BJ (cell line): ENCODE measurements around the gene RDH12. TPM values are rescaled to one million over a fixed set of nuclear protein-coding genes. Genes with fewer than 3 reads are reported as not detected.

Experiments used
- CTCF ChIA-PET: fragments of 350-600 bp; formaldehyde crosslinking; extraction: SDS; loops from one replicate; lab custom pipeline; 2021; ENCODE audit warnings: antibody characterized with exemption, inconsistent platforms; lab: Yijun Ruan, JAX
- POLR2A ChIA-PET: fragments of 300-600 bp; sonication (Branson Sonifier 250); formaldehyde crosslinking; extraction: SDS; loops from one replicate; lab custom pipeline; 2021; ENCODE audit warnings: antibody characterized with exemption; lab: Charles Lee
- DNase-seq: peaks from one replicate; pipeline ENCODE4 v3.0.0-alpha.2; 2011; ENCODE audit warnings: low read depth
- H3K27me3 ChIP-seq: 2 replicates; pipeline ENCODE4 v1.6.0; 2011; ENCODE audit warnings: low read length; ENCODE audit not compliant: control insufficient read depth, insufficient read depth
- H3K36me3 ChIP-seq: 2 replicates; pipeline ENCODE4 v1.5.1; 2011; ENCODE audit warnings: low read length; ENCODE audit not compliant: control insufficient read depth, insufficient read depth
- H3K4me3 ChIP-seq: 2 replicates; pipeline ENCODE4 v1.5.1; 2011; ENCODE audit warnings: low read depth, mild to moderate bottlenecking, control low read depth, low read length
- polyA plus RNA-seq: library from polyadenylated mRNA; depleted of rRNA; stranded (reverse); fragments of >200 nt; gene quantifications from 2 replicates; pipeline ENCODE4 v1.2.3, GENCODE V29; 2011
- TF ChIP-seq, protein P1 (sequence below): IDR thresholded peaks from 2 replicates; pipeline ENCODE4 v1.5.1; 2011; ENCODE audit warnings: low read depth, mild to moderate bottlenecking, control low read depth, inconsistent platforms, low read length, moderate library complexity; ENCODE audit not compliant: insufficient read depth

RDH12 gene
- polyA plus RNA-seq, 1 experiment: not detected

DNA sequence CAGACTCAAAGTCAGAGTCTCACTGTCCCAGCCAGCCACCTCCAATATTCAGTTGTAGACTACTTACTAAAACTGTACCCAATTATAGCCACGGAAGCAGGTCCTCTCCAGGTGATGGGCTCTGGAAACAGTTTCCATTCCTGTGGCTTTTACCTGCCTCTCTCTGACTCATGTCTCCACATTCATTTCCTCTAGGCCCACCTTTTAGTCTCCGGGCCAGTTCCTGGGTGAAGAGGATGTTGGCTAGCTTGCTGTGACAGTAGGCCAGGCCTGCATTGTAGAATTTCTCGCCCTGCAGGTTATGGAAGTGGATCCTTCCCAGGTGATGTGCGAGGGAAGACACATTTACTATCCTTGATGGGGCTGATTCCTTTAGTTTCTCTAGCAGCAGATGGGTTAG lies 11.7 kb upstream of the RDH12 start:
- CTCF ChIA-PET: interaction anchor here (0.6 kb wide), 1 partner anchor 104 kb away, joined by 4 read pairs; no protein-coding TSS in a partner anchor

DNA sequence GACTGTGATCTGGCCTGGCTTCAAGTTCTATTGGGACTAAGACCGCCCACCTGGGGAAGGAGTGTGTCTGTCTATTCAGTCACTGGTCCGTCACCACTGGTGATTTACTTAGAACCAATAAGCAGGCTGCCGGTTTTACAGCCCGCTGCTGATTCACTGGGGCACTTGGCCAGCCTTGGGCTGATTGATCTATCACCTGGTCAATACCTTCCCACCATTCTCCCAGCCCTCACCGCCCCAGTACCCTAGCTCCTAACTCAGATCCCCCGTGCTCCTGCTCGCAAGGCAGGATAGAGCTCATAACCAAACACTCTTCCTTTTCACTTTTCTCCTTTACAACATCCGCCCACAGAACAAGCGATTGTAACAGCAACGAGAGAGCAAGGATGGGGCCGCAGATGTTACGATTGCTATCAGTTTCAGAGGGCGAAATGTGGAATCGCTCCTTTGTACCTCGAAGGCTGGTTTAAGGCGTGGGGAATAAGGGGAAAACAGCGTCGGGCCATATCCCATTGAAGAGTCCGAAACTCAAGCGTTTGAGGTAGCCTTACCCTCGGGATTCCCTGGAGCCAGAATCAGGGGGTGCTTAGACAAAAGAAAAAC lies 6.8 kb upstream of the RDH12 start:
- ChIA-PET POLR2A (no interaction called here), CTCF (interaction anchor here (1.0 to 4.7 kb wide), 5 partner anchors 10 to 104 kb away, joined by 3 to 29 read pairs (median 4); no protein-coding TSS in a partner anchor)
- Histone ChIP-seq H3K4me3 (peak overlapping the region; percentile 64), H3K36me3 (peaks cover 4% of the 10 kb centered on the region), H3K27me3 (no peaks in the 10 kb centered on the region)
- DNase-seq: peak; percentile 51
- TF ChIP-seq, protein P1, sequence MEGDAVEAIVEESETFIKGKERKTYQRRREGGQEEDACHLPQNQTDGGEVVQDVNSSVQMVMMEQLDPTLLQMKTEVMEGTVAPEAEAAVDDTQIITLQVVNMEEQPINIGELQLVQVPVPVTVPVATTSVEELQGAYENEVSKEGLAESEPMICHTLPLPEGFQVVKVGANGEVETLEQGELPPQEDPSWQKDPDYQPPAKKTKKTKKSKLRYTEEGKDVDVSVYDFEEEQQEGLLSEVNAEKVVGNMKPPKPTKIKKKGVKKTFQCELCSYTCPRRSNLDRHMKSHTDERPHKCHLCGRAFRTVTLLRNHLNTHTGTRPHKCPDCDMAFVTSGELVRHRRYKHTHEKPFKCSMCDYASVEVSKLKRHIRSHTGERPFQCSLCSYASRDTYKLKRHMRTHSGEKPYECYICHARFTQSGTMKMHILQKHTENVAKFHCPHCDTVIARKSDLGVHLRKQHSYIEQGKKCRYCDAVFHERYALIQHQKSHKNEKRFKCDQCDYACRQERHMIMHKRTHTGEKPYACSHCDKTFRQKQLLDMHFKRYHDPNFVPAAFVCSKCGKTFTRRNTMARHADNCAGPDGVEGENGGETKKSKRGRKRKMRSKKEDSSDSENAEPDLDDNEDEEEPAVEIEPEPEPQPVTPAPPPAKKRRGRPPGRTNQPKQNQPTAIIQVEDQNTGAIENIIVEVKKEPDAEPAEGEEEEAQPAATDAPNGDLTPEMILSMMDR: no peak

More for the DNA sequence above, 11.7 kb upstream of the RDH12 start:
- POLR2A ChIA-PET: no interaction called here
- TF ChIP-seq, protein P1: no peak
- H3K36me3 ChIP-seq: peaks cover 17% of the 10 kb centered on the region
- H3K4me3 ChIP-seq: no peak overlapping the region
- no peak for DNase-seq
- no peaks in the 10 kb centered on the region for H3K27me3 ChIP-seq

DNA sequence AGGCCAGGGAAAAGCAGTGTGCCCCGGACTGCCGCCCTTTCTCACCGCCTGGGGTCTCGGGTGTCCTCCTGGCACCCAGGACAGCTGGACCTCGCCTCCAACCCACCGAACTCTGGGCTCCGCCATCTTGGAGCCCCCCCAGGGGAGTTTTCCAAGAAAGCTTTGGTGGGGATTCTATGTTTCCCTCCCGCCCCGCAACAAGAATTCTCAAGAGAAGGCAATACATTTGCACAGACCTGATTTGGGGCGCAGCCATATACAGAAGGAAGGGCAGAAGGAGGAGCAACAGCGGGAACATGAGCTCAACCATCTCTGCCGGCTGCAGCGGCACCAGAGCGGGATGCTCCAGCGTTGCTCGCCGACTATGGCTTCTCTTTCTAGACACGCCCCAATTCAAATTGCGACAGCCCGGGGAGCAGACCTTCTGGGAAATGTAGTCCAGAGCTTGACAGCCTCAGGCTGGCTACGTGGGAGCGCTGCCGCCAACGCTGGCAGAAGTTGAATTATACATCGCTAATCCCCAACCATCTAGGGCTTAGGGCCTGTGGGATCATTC lies 6.2 kb upstream of the RDH12 start, which contains the start of gene RDH11:
RDH11 (minus strand) TSS at position 371 of the 556 bp plus-strand sequence; CDS start at position 310, 61 bp downstream.
- ChIA-PET CTCF (interaction anchor here (1.0 to 4.7 kb wide), 5 partner anchors 9 to 104 kb away, joined by 3 to 29 read pairs (median 4); no protein-coding TSS in a partner anchor), POLR2A (no interaction called here)
- DNase-seq: peak; percentile 48
- TF ChIP-seq, protein P1: no peak
- Histone ChIP-seq H3K4me3 (peak within 1 kb of the TSS; percentile 64), H3K36me3 (no peaks in the 10 kb centered on the region; the same call in 1 of the 2 replicates), H3K27me3 (no peaks in the 10 kb centered on the region)

DNA sequence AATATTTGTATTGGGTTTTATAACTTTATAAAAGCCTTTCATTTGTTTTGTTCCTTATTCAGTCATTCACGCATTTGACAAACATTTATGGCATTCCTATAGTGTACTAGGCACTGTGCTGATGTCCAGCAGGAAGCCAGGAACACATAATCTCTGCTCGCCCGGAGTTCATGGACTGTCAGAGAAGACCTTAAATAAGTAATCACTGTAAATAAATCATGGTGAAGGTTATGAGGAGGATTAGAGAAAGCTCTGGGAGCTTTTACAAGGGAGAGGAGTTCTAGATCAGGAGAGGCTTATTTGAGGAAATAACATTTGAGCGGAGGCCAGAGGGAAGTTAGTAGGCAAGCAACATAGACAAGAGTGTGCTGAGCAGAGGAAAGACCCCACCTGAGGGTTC lies 4.7 kb upstream of the RDH12 start:
- TF ChIP-seq, protein P1: no peak
- DNase-seq: no peak
- H3K4me3 ChIP-seq: no peak overlapping the region
- no peaks in the 10 kb centered on the region for H3K27me3 ChIP-seq
- ChIA-PET POLR2A (no interaction called here), CTCF (no interaction called here)
- no peaks in the 10 kb centered on the region for H3K36me3 ChIP-seq

DNA sequence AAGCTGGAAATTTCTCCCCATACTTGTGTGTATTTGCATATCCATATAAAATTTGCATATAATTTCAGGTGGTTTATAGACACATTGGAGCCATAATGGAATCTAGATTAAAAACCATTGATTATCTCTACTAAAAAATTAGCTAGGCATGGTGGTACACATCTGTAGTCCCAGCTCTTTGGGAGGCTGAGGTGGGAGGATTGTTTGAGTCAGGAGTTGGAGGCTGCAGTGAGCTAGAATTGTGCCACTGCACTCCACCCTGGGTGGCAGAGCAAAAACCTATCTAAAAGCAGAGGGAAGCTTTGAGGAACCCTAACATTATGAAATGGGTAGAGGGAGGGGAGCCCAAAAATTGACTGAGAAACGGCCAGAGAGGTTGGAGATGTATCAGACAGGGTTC lies 3.5 kb upstream of the RDH12 start:
- Histone ChIP-seq H3K4me3 (no peak overlapping the region), H3K27me3 (no peaks in the 10 kb centered on the region), H3K36me3 (no peaks in the 10 kb centered on the region)
- DNase-seq: no peak
- TF ChIP-seq, protein P1: no peak
- ChIA-PET POLR2A (no interaction called here), CTCF (interaction anchor here (1.5 to 1.6 kb wide), 2 partner anchors 114 to 127 kb away, joined by 3 to 4 read pairs; no protein-coding TSS in a partner anchor)
